HTR-8/SVneo (cell line): Measurements from ENCODE around the gene PTAR1.
"Not testable (repeated sequence)": the region's sequence is repeated elsewhere in the genome, so short reads cannot be mapped to it uniquely, and the experiment has no call there.

Source experiments
- DNase-seq: peaks from one replicate; pipeline ENCODE4 v3.0.0; 2011; ENCODE audit warnings: low spot score, mixed read lengths; ENCODE audit not compliant: insufficient read length
- FAIRE-seq: peaks from 2 replicates; lab custom pipeline; 2011; peaks lifted over from hg19 to GRCh38; lab: Jason Lieb, UNC

PTAR1 gene

DNA sequence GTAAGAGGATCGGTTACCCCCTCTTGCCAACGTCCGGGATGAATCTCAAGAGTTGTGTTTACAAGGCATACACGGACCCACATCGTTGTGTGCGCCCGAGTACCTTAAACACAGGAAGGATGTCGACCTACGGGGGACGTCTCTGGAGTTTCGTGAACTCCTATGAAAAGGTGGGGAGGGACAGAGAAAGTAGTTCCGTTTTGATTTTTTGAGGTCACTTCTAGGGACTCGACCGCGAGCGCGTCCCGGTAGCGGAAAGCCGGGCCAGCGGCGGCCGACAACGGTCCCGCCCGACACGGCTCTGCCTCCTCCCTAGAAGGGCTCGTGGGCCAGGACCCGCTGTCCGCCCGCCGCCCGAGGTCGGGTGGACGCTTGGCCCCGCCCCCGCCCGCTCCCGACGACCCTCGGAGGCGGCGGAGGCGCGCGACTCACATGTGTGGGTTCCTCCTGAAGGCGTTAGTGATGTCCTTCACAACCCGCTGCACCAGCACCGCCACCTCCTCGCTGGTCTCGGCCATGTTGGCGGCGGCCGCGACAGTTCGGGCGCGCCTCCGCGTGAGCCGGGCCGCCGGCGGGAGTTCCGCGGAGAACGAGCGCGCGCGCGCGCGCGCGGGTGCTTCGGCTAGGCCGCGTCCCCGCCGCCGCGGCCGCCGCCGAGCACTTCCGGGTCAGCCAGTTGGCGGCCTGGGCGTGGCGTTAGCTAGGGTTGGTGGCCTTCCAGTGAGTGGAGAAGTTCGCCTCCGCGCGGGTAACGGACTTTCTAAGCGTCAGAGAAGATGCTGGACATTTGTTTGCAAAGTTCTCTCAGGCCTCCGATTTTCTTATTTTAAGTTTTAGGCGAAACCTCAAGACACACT, at the start of gene PTAR1:
Gene PTAR1, minus strand, starts transcription at position 591 of the 857 bp plus-strand sequence. Its CDS starts 73 bp downstream, at position 518.
- FAIRE-seq (peak; percentile 87), DNase-seq (peak; percentile 75)

DNA sequence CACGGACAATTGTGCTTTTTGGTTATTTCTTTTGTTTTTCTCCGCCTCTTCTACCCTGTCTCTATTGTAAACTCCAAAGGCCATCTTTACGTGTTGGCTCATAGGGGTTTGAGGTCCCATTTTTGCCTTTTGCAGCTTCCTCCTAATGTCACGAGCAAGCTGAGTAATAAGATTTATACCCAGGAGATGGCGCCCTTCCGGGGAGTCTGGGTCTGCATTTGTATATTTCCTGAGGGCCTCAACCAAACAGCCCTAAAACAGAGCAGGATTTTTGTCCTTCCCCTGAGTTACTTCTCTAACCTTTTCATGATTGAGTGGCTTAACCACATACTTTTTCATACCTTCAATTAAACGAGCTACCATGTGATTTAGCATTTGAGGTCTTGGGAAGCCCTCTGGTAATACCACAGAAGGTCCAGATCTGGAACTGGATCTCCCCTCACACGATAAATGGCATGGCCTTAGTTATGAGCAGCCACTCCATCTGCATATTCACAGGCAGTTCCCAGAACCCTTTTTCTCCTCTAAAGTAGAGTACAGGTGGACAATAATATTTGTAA, 49.6 kb upstream of the PTAR1 start:
- FAIRE-seq (no peak), DNase-seq (no peak)

GRCh38 chr9:69806627-69807026, 46.8 kb upstream of the PTAR1 start:
- FAIRE-seq (no peak), DNase-seq (no peak)

GRCh38 chr9:69805962-69806515, 46.2 kb upstream of the PTAR1 start:
- FAIRE-seq: no peak
- no peak for DNase-seq

DNA sequence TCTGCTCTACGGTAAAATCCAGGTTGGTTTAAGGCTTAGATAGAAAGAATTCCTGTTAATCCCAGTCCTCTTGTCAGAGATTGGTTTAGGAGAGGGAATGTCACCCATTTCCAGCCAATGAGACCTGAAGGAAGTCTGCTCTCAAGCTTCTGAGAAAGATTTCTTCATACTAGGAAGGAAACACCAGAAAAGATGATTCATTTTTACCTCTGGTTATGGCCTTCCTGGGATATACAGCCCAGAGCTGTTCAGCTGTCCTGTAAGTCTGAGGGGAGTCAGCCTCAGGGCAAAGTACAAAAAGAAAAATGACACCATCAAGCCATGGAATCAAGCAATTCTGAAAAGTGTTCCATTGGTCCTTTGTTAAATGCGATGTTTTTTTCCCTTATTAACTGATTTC, 42.2 kb upstream of the PTAR1 start:
- no peak for DNase-seq
- no peak for FAIRE-seq

- not testable (repeated sequence) for FAIRE-seq, DNase-seq
These were observed 40.2 kb upstream of the PTAR1 start for GRCh38 chr9:69800027-69800426.

- FAIRE-seq, DNase-seq: not testable (repeated sequence)
These were observed 39.7 kb upstream of the PTAR1 start for GRCh38 chr9:69799521-69799920.

- DNase-seq (no peak), FAIRE-seq (no peak)
These were observed 38.9 kb upstream of the PTAR1 start for GRCh38 chr9:69798744-69799143.

- no peak for DNase-seq
- FAIRE-seq: no peak
These were observed 37.9 kb upstream of the PTAR1 start for GRCh38 chr9:69797675-69798074.

GRCh38 chr9:69794356-69794755, 34.5 kb upstream of the PTAR1 start:
- FAIRE-seq: no peak
- DNase-seq: no peak

DNA sequence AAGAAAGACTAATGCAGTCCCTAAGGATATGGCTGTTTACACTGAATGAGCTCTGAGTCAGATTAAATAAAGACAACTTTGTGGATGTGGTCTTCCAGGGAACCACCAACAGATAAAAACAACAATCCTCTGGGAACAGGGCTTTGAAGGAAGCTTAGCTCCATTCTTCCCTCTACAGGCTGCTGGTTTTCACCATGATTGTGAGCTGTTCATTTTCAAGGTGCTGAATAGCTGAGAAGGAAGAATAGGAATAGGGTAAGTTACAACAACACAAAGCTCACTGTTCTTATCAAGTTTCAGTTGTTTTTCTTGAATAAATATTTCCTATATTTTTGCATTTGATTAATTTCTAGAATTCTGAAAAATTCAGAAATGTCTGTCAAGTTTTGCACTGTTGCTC, 25.9 kb upstream of the PTAR1 start:
- DNase-seq (no peak), FAIRE-seq (no peak)

DNA sequence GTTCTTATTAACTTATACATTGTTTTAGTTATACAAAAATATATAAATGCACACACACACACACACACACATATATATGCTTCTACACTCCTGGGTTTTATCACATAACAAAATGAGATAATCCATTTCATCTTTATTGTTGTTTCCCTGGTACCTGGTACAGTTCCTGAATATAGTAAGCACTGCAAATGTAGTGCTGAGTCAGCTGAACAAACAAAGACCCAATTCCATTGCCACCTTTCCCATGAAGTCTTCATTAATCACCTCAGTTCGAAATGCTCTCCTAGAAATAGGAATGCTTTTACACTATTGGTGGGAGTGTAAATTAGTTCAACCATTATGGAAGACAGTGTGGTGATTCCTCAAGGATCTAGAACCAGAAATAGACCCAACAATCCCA, 13.4 kb upstream of the PTAR1 start:
- FAIRE-seq (no peak), DNase-seq (no peak)

DNA sequence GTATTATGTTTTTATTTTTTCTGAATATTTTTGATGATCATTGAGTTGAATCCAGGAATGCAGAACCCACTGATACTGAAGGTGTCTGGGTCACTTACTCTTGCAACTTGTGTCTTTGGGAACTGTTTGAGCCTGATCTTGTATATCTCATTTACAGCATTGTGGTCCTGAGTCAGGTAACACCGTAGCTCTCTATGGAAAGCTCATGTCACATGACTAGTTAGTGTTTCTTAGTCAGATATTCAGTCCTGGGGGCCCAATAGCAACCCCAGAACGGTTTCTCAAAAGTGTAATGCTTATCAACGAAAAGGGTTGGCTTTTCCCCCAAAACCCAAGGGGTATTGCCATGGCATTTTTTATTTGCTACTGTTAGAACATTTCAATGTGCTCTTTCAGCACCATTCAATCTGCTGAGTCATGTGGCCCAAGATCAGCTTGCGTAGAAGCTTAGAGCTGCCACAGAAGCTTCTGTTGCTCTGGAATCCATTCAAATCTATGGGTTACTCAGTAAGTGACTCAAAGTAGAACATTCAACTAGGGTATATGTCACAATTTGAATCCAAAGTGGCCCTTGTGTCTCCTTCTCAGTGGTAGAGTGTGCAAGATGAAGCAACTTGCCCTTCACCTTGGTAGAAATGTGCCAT, 12.1 kb upstream of the PTAR1 start:
- DNase-seq (no peak), FAIRE-seq (no peak)

GRCh38 chr9:69768716-69769115, 8.9 kb upstream of the PTAR1 start:
- no peak for FAIRE-seq
- DNase-seq: no peak

DNA sequence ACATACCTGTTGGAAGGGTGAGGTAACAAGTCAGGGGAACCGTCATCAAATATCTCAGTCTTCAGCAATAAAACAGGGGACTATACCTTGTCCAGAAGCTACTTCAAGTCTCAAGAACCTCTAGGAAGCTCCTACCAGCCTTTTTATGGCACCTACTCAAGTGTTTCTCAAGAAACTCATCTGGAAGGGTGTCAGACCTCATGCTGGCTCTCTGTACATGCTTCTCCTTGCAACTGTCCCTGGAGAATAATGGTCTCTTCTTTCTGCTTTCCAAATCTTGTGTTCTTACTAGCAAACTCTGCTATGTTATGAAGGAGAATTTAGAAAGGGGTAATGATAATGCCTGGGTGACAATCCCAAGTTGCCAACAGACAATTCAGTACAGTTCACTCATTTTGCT, 8.3 kb upstream of the PTAR1 start:
- DNase-seq (no peak), FAIRE-seq (no peak)

GRCh38 chr9:69763862-69764261, 4.1 kb upstream of the PTAR1 start:
- DNase-seq, FAIRE-seq: not testable (repeated sequence)

GRCh38 chr9:69762527-69762926, 2.7 kb upstream of the PTAR1 start:
- DNase-seq: no peak
- FAIRE-seq: no peak

- peak; percentile 5 for DNase-seq
- FAIRE-seq: no peak
These were observed 433 bp upstream of the PTAR1 start for GRCh38 chr9:69760278-69760610.

GRCh38 chr9:69759021-69759420, 790 bp downstream of the PTAR1 start:
- no peak for DNase-seq
- no peak for FAIRE-seq

GRCh38 chr9:69757996-69758675, 1.7 kb downstream of the PTAR1 start:
- FAIRE-seq (no peak), DNase-seq (no peak)

DNA sequence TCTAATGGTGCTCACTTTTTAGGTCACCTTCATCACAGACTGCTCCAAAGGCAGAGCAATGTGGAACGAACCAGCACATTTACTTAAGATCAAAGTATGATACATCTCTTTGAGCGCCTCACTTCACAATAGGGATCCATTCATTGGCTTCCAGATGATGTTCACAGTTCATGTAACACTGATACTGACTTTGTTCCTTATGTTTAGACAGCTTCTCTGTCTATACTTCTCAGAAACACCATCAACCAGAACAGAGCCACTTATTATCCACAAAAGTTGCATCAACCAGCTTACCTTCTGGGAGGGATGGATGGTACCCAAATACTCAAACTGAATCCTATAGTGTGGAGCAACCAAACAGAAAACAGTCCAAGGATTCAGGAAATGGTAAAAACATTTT, 4.6 kb downstream of the PTAR1 start:
- DNase-seq: no peak
- FAIRE-seq: no peak
